Uterus (tissue), 2 donors: ENCODE measurements around the gene PTPRM.

Source experiments
- CTCF ChIP-seq, 4 experiments: fragments of 200-600 bp in 2 of 4; fragments of 450-650 bp in 2 of 4; sonication (generic) in 2 of 4; IDR thresholded peaks; one replicate each; pipeline ENCODE4 v1.5.1; 2016 to 2019; ENCODE audit warnings: antibody characterized with exemption in 4 of 4, mild to moderate bottlenecking in 2 of 4, moderate library complexity in 1 of 4
- POLR2A ChIP-seq, 2 donors: fragments of 450-650 bp; IDR thresholded peaks; one replicate each; pipeline ENCODE4 v1.6.1; 2016; ENCODE audit warnings: antibody characterized with exemption in 2 of 2, mild to moderate bottlenecking in 1 of 2, moderate library complexity in 1 of 2

DNA sequence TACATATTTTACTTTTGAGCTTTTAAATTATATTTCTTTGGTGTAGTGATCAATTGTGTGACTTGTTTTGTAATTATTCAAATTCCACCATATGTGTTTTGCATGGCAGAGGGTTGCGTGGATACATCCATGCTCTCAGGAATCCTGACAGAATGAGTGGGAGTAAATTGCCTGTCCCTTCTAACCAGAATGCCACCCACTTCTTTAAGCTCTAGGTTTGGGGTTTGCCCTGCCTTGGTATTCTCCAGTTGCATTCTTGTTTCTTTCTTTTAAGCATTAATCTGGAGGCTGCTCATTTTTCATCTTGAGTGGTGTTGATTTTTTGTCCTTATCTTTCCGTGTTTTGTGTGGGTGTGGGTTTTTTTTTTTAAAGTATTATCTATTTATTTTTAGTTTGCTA is 360.0 kb downstream of the PTPRM start:
- no peak for TF ChIP-seq CTCF (IDR thresholded peaks at IDR 0.05)
- TF ChIP-seq POLR2A (IDR thresholded peaks at IDR 0.05): no peak
